MM.1S (cell line): ENCODE data around the gene TPD52L1.

Source experiments
- EZH2 ChIP-seq: fragments of 300-600 bp; sonication (generic); optimal IDR thresholded peaks from 2 replicates; pipeline ENCODE3; 2017; ENCODE audit warnings: low read depth, mild to moderate bottlenecking, antibody characterized with exemption, low read length, mixed read lengths
- TF ChIP-seq, protein P1 (sequence below): fragments of 300-600 bp; sonication (generic); IDR thresholded peaks from 2 replicates; pipeline ENCODE4 v1.5.1; 2016; ENCODE audit warnings: antibody characterized with exemption, low read length, mixed read lengths

DNA sequence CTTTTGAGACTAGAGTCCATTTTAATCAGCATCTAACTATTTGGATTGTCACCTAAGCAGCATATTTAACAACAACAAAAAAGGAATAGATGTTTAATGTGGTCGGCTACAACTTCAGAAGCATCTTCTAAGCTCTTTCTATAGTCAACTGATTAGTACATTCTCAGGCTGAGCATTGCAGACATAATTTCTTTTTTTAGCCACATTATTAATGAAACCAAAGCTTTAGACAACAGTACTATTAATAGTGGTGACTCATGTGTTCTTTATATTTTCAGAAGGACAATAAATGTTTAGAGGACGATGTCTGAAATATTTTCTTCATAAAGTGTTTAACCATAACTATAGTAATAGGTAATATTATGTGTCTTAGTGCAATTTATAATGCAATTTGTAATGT, 52.4 kb downstream of the TPD52L1 start:
- TF ChIP-seq EZH2 = no peak
- TF ChIP-seq, protein P1, sequence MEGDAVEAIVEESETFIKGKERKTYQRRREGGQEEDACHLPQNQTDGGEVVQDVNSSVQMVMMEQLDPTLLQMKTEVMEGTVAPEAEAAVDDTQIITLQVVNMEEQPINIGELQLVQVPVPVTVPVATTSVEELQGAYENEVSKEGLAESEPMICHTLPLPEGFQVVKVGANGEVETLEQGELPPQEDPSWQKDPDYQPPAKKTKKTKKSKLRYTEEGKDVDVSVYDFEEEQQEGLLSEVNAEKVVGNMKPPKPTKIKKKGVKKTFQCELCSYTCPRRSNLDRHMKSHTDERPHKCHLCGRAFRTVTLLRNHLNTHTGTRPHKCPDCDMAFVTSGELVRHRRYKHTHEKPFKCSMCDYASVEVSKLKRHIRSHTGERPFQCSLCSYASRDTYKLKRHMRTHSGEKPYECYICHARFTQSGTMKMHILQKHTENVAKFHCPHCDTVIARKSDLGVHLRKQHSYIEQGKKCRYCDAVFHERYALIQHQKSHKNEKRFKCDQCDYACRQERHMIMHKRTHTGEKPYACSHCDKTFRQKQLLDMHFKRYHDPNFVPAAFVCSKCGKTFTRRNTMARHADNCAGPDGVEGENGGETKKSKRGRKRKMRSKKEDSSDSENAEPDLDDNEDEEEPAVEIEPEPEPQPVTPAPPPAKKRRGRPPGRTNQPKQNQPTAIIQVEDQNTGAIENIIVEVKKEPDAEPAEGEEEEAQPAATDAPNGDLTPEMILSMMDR = no peak
